ENCODE results near the gene SLC26A1. TPM values are rescaled to one million over a fixed set of nuclear protein-coding genes. Genes with fewer than 3 reads are reported as not detected.

The SLC26A1 gene
- total RNA-seq, 1 experiment from 2014 or later: 0.68 TPM

GRCh38 chr4:961351-962230 lies 31.6 kb downstream of the SLC26A1 start:
- no peak for DNase-seq
- BruUV-seq (replicated peaks): no TSS peak
- no peak for TF ChIP-seq CTCF (IDR thresholded peaks at IDR 0.05; ENCODE audit: unreplicated experiment)
- no peaks in the 10 kb centered on the region for H3K9me3 Mint-ChIP-seq (ENCODE audit: low read depth, unreplicated experiment)
- CTCF ChIA-PET: no interaction called here
- H3K27me3 Mint-ChIP-seq (ENCODE audit: unreplicated experiment): no peaks in the 10 kb centered on the region
- no peaks in the 10 kb centered on the region for H3K4me1 Mint-ChIP-seq (ENCODE audit: low read depth, unreplicated experiment)
- intact Hi-C loops (cut with micrococcal nuclease; ENCODE audit: unreplicated experiment): no loop called here
- H3K4me3 Mint-ChIP-seq (ENCODE audit: low read depth, unreplicated experiment): no peak overlapping the region
- peaks cover 17% of the 10 kb centered on the region for H3K36me3 Mint-ChIP-seq (ENCODE audit: insufficient read depth, unreplicated experiment)
- no peak overlapping the region for H3K27ac Mint-ChIP-seq (ENCODE audit: unreplicated experiment)

GRCh38 chr4:960636-961350 lies 32.4 kb downstream of the SLC26A1 start:
- TF ChIP-seq CTCF (IDR thresholded peaks at IDR 0.05; ENCODE audit: unreplicated experiment): no peak
- Mint-ChIP-seq H3K4me1 (ENCODE audit: low read depth, unreplicated experiment) (no peaks in the 10 kb centered on the region), H3K27ac (ENCODE audit: unreplicated experiment) (no peak overlapping the region), H3K27me3 (ENCODE audit: unreplicated experiment) (no peaks in the 10 kb centered on the region), H3K4me3 (ENCODE audit: low read depth, unreplicated experiment) (no peak overlapping the region), H3K36me3 (ENCODE audit: insufficient read depth, unreplicated experiment) (peaks cover 17% of the 10 kb centered on the region), H3K9me3 (ENCODE audit: low read depth, unreplicated experiment) (no peaks in the 10 kb centered on the region)
- BruUV-seq (replicated peaks): no TSS peak
- no peak for DNase-seq
- intact Hi-C loops (cut with micrococcal nuclease; ENCODE audit: unreplicated experiment): no loop called here
- CTCF ChIA-PET: no interaction called here

GRCh38 chr4:960140-960635 lies 33.0 kb downstream of the SLC26A1 start:
- intact Hi-C loops (cut with micrococcal nuclease; ENCODE audit: unreplicated experiment): no loop called here
- Mint-ChIP-seq H3K4me3 (ENCODE audit: low read depth, unreplicated experiment) (no peak overlapping the region), H3K27ac (ENCODE audit: unreplicated experiment) (no peak overlapping the region), H3K4me1 (ENCODE audit: low read depth, unreplicated experiment) (no peaks in the 10 kb centered on the region), H3K9me3 (ENCODE audit: low read depth, unreplicated experiment) (no peaks in the 10 kb centered on the region), H3K36me3 (ENCODE audit: insufficient read depth, unreplicated experiment) (peaks cover 17% of the 10 kb centered on the region), H3K27me3 (ENCODE audit: unreplicated experiment) (no peaks in the 10 kb centered on the region)
- no peak for DNase-seq
- CTCF ChIA-PET: no interaction called here
- TF ChIP-seq CTCF (IDR thresholded peaks at IDR 0.05; ENCODE audit: unreplicated experiment): no peak
- BruUV-seq (replicated peaks): no TSS peak

- no peaks in the 10 kb centered on the region for H3K9me3 Mint-ChIP-seq (ENCODE audit: low read depth, unreplicated experiment)
- no peak overlapping the region for H3K27ac Mint-ChIP-seq (ENCODE audit: unreplicated experiment)
- TF ChIP-seq CTCF (IDR thresholded peaks at IDR 0.05; ENCODE audit: unreplicated experiment): no peak
- H3K36me3 Mint-ChIP-seq (ENCODE audit: insufficient read depth, unreplicated experiment): peaks cover 17% of the 10 kb centered on the region
- DNase-seq: no peak
- CTCF ChIA-PET: no interaction called here
- intact Hi-C loops (cut with micrococcal nuclease; ENCODE audit: unreplicated experiment): no loop called here
- no peaks in the 10 kb centered on the region for H3K27me3 Mint-ChIP-seq (ENCODE audit: unreplicated experiment)
- no TSS peak for BruUV-seq (replicated peaks)
- H3K4me1 Mint-ChIP-seq (ENCODE audit: low read depth, unreplicated experiment): no peaks in the 10 kb centered on the region
- H3K4me3 Mint-ChIP-seq (ENCODE audit: low read depth, unreplicated experiment): no peak overlapping the region
These were observed 33.7 kb downstream of the SLC26A1 start for GRCh38 chr4:959338-960139.

Data from Calu3 (cell line).